Keratinocyte (primary cell): ENCODE results near the gene NYAP2. TPM values are rescaled to one million over a fixed set of nuclear protein-coding genes. Genes with fewer than 3 reads are reported as not detected.

ENCODE experiments used
- DNase-seq: peaks from one replicate; pipeline ENCODE4 v3.0.0-alpha.2; 2011; ENCODE audit warnings: low read depth, missing footprints, low spot score
- FAIRE-seq: peaks from 2 replicates; lab custom pipeline; 2011; peaks lifted over from hg19 to GRCh38; lab: Jason Lieb, UNC
- H2AFZ ChIP-seq: 2 replicates; pipeline ENCODE4 v1.6.0; 2012; ENCODE audit warnings: low read length, control low read depth, inconsistent platforms; ENCODE audit not compliant: control insufficient read depth
- H3K27ac ChIP-seq: 2 replicates; pipeline ENCODE4 v1.5.1; 2011; ENCODE audit warnings: low read length; ENCODE audit not compliant: control insufficient read depth, insufficient read depth
- H3K27me3 ChIP-seq: 3 replicates; pipeline ENCODE4 v1.6.0; 2011; ENCODE audit warnings: low read length; ENCODE audit not compliant: control insufficient read depth, insufficient read depth; ENCODE audit errors: extremely low read depth
- H3K36me3 ChIP-seq, 2 experiments: 2 replicates in 1 of 2; 3 replicates in 1 of 2; pipeline ENCODE4 v1.5.1; 2011; ENCODE audit warnings: low read length in 2 of 2, mild to moderate bottlenecking in 1 of 2; ENCODE audit not compliant: control insufficient read depth in 2 of 2, insufficient read depth in 2 of 2; ENCODE audit errors: extremely low read depth in 1 of 2
- H3K4me1 ChIP-seq: 3 replicates; pipeline ENCODE4 v1.5.1; 2011; ENCODE audit warnings: low read length; ENCODE audit not compliant: control insufficient read depth, insufficient read depth; ENCODE audit errors: extremely low read depth
- H3K4me2 ChIP-seq: 3 replicates; pipeline ENCODE4 v1.6.0; 2011; ENCODE audit warnings: low read depth, low read length; ENCODE audit not compliant: control insufficient read depth, insufficient read depth; ENCODE audit errors: extremely low read depth
- H3K4me3 ChIP-seq, 3 experiments: fragments of 200-600 bp in 1 of 3; sonication (generic) in 1 of 3; 2 replicates in 2 of 3; 3 replicates in 1 of 3; pipeline ENCODE4 v1.5.1; 2011 to 2016; ENCODE audit warnings: low read length in 3 of 3, mild to moderate bottlenecking in 3 of 3, control low read depth in 2 of 3, inconsistent platforms in 1 of 3, low read depth in 1 of 3, mixed read lengths in 1 of 3, mixed run types in 1 of 3, moderate library complexity in 1 of 3; ENCODE audit not compliant: control insufficient read depth in 2 of 3, insufficient read depth in 2 of 3; ENCODE audit errors: extremely low read depth in 1 of 3
- H3K79me2 ChIP-seq: 2 replicates; pipeline ENCODE4 v1.6.0; 2012; ENCODE audit warnings: low read length; ENCODE audit not compliant: control insufficient read depth, insufficient read depth
- H3K9ac ChIP-seq: 3 replicates; pipeline ENCODE4 v1.6.0; 2011; ENCODE audit warnings: low read length; ENCODE audit not compliant: control insufficient read depth, insufficient read depth; ENCODE audit errors: extremely low read depth
- H3K9me1 ChIP-seq: 3 replicates; pipeline ENCODE4 v1.6.0; 2011; ENCODE audit warnings: low read length; ENCODE audit not compliant: control insufficient read depth, insufficient read depth; ENCODE audit errors: extremely low read depth
- H3K9me3 ChIP-seq: 2 replicates; pipeline ENCODE4 v1.5.1; 2012; ENCODE audit warnings: low read depth, low read length; ENCODE audit not compliant: control insufficient read depth
- H4K20me1 ChIP-seq: 3 replicates; pipeline ENCODE4 v1.6.0; 2011; ENCODE audit warnings: low read length; ENCODE audit not compliant: control insufficient read depth, insufficient read depth; ENCODE audit errors: extremely low read depth
- EZH2 ChIP-seq: IDR thresholded peaks from one replicate; pipeline ENCODE4 v1.6.1; 2012; ENCODE audit warnings: inconsistent platforms, mild to moderate bottlenecking, low read length, moderate library complexity
- dilution Hi-C: fragments of 300-500 bp; cut with MboI; formaldehyde crosslinking; loops from one replicate; pipeline ENCODE4 v1.7.0; 2020; ENCODE audit warnings: low sequenced_read_pairs; ENCODE audit not compliant: extremely low pct_ligation_motif_present
- polyA plus RNA-seq, 5 experiments: library from polyadenylated mRNA; depleted of rRNA in 3 of 5; stranded (reverse) in 3 of 5; stranded (forward) in 1 of 5; unstranded in 1 of 5; fragments of >200 nt; gene quantifications; 1 replicate in 1 of 5; 2 replicates in 3 of 5; 3 replicates in 1 of 5; pipeline versions ENCODE4 v1.2.1 to v1.2.3, GENCODE V29; 2011 to 2012; ENCODE audit warnings: missing spikeins in 2 of 5, low read depth in 1 of 5, low replicate concordance in 1 of 5
- TF ChIP-seq, protein P1 (sequence below), 3 experiments: IDR thresholded peaks in 1 of 3; conservative IDR thresholded peaks in 1 of 3; optimal IDR thresholded peaks in 1 of 3; 2 replicates in 2 of 3; 3 replicates in 1 of 3; pipeline versions ENCODE3 to v1.5.1; 2011; ENCODE audit warnings: low read length in 3 of 3, mild to moderate bottlenecking in 3 of 3, moderate library complexity in 2 of 3, control low read depth in 1 of 3, inconsistent platforms in 1 of 3; ENCODE audit not compliant: insufficient read depth in 2 of 3; ENCODE audit errors: extremely low read depth in 1 of 3

Gene NYAP2
- polyA plus RNA-seq, 1 donor (not counting 4 experiments of a cell fraction or from before 2014, with no cell fraction given): not detected

- no peak overlapping the region for H3K4me2 ChIP-seq
- no peak for FAIRE-seq
- H3K27ac ChIP-seq: no peak overlapping the region
Observed at GRCh38 chr2:225471039-225471438, 71.5 kb downstream of the NYAP2 start.

DNA sequence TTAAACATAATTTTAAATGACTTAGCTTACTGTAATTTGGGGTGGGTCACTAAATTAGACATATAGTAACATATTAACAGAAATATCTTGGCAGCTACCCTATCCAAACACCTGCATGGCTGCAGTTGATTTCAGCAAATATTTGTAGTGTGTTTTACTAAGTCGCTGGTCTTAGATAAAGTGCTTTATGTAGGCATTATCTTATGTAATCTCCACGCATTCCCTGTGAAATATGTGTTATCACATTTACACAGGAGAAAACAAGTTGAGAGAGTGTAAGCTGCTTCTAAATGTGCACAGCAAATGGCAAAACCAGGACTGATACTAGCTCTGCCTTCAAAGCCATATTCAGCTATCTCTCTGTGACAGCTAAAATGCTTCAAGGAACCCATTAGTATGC lies 72.0 kb downstream of the NYAP2 start:
- H3K4me1 ChIP-seq: no peaks in the 10 kb centered on the region
- H3K27me3 ChIP-seq: no peaks in the 10 kb centered on the region
- H4K20me1 ChIP-seq: no peaks in the 10 kb centered on the region
- TF ChIP-seq, protein P1, sequence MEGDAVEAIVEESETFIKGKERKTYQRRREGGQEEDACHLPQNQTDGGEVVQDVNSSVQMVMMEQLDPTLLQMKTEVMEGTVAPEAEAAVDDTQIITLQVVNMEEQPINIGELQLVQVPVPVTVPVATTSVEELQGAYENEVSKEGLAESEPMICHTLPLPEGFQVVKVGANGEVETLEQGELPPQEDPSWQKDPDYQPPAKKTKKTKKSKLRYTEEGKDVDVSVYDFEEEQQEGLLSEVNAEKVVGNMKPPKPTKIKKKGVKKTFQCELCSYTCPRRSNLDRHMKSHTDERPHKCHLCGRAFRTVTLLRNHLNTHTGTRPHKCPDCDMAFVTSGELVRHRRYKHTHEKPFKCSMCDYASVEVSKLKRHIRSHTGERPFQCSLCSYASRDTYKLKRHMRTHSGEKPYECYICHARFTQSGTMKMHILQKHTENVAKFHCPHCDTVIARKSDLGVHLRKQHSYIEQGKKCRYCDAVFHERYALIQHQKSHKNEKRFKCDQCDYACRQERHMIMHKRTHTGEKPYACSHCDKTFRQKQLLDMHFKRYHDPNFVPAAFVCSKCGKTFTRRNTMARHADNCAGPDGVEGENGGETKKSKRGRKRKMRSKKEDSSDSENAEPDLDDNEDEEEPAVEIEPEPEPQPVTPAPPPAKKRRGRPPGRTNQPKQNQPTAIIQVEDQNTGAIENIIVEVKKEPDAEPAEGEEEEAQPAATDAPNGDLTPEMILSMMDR (optimal IDR thresholded peaks at IDR 0.05 in 1 of 3, IDR thresholded peaks at IDR 0.05 in 1 of 3, conservative IDR thresholded peaks at IDR 0.05 in 1 of 3; ENCODE audit: extremely low read depth in 1 of 3, insufficient read depth in 2 of 3, low read length in 3 of 3): no peak
- TF ChIP-seq EZH2: no peak
- no peak overlapping the region for H3K4me2 ChIP-seq
- no peaks in the 10 kb centered on the region for H3K9me3 ChIP-seq
- no peaks in the 10 kb centered on the region for H3K9me1 ChIP-seq
- H3K27ac ChIP-seq: no peak overlapping the region
- no peak overlapping the region for H2AFZ ChIP-seq
- H3K36me3 ChIP-seq: no peaks in the 10 kb centered on the region
- dilution Hi-C loops: no loop called here
- H3K4me3 ChIP-seq: no peak overlapping the region
- no peak for DNase-seq
- no peak overlapping the region for H3K9ac ChIP-seq
- no peaks in the 10 kb centered on the region for H3K79me2 ChIP-seq
- FAIRE-seq: no peak

More at GRCh38 chr2:225471039-225471438, 71.5 kb downstream of the NYAP2 start:
- Histone ChIP-seq H2AFZ (no peak overlapping the region), H3K4me1 (no peaks in the 10 kb centered on the region), H4K20me1 (no peaks in the 10 kb centered on the region), H3K9me3 (no peaks in the 10 kb centered on the region), H3K79me2 (no peaks in the 10 kb centered on the region), H3K9ac (no peak overlapping the region), H3K36me3 (no peaks in the 10 kb centered on the region), H3K27me3 (no peaks in the 10 kb centered on the region), H3K9me1 (no peaks in the 10 kb centered on the region), H3K4me3 (no peak overlapping the region)
- TF ChIP-seq, protein P1 (optimal IDR thresholded peaks at IDR 0.05 in 1 of 3, IDR thresholded peaks at IDR 0.05 in 1 of 3, conservative IDR thresholded peaks at IDR 0.05 in 1 of 3; ENCODE audit: extremely low read depth in 1 of 3, insufficient read depth in 2 of 3, low read length in 3 of 3): no peak
- no peak for TF ChIP-seq EZH2
- DNase-seq: no peak
- dilution Hi-C loops: no loop called here
